SK-N-SH (cell line): Measurements from ENCODE around the gene PEPD. TPM values are rescaled to one million over a fixed set of nuclear protein-coding genes. Genes with fewer than 3 reads are reported as not detected.

ENCODE experiments used
- CTCF ChIA-PET: fragments of 300-600, 350-600 bp; formaldehyde crosslinking; extraction: SDS; loops from one replicate; lab custom pipeline; 2021; lab: Yijun Ruan, JAX
- POLR2A ChIA-PET: fragments of 350-600 bp; sonication (Branson Sonifier 250); formaldehyde crosslinking; extraction: SDS; loops from one replicate; lab custom pipeline; 2020; ENCODE audit warnings: antibody characterized with exemption, inconsistent platforms; lab: Yijun Ruan, JAX
- DNase-seq: peaks from one replicate; pipeline ENCODE4 v3.0.0; 2012
- H2AFZ ChIP-seq: fragments of 200-600 bp; sonication (generic); 2 replicates; pipeline ENCODE4 v1.8.1; 2016; ENCODE audit warnings: antibody characterized with exemption, mild to moderate bottlenecking, low read depth
- H3F3A ChIP-seq: fragments of 200-600 bp; sonication (generic); replicated peaks from 2 replicates; pipeline ENCODE3; 2016; ENCODE audit warnings: antibody characterized with exemption, mild to moderate bottlenecking; ENCODE audit not compliant: insufficient read depth
- H3K27ac ChIP-seq, 2 experiments: fragments of 200-500 bp in 1 of 2; fragments of 200-600 bp in 1 of 2; sonication (Bioruptor generic) in 1 of 2; sonication (generic), shearing (Covaris generic) in 1 of 2; 2 replicates each; pipeline versions ENCODE4 v1.5.1 to v1.6.1; 2014 to 2016; ENCODE audit warnings: low read depth in 2 of 2, inconsistent platforms in 1 of 2, low read length in 1 of 2, mild to moderate bottlenecking in 1 of 2, mixed read lengths in 1 of 2
- H3K27me3 ChIP-seq: fragments of 200-600 bp; sonication (generic), shearing (Covaris generic); 2 replicates; pipeline ENCODE4 v1.6.1; 2016; ENCODE audit warnings: mixed run types; ENCODE audit not compliant: insufficient read depth
- H3K36me3 ChIP-seq, 2 experiments: fragments of 200-500 bp in 1 of 2; fragments of 200-600 bp in 1 of 2; sonication (Bioruptor generic) in 1 of 2; sonication (generic) in 1 of 2; replicated peaks in 1 of 2; 2 replicates each; pipeline versions ENCODE3 to v1.5.1; 2014 to 2016; ENCODE audit warnings: low read length in 1 of 2, mild to moderate bottlenecking in 1 of 2; ENCODE audit not compliant: insufficient read depth in 2 of 2, control insufficient read depth in 1 of 2
- H3K4me1 ChIP-seq, 2 experiments: fragments of 200-500 bp in 1 of 2; fragments of 200-600 bp in 1 of 2; sonication (Bioruptor generic) in 1 of 2; sonication (generic), shearing (Covaris generic) in 1 of 2; 2 replicates each; pipeline versions ENCODE4 v1.5.1 to v1.6.1; 2014 to 2016; ENCODE audit warnings: low read depth in 1 of 2, low read length in 1 of 2, mixed run types in 1 of 2; ENCODE audit not compliant: insufficient read depth in 2 of 2, control insufficient read depth in 1 of 2
- H3K4me2 ChIP-seq: fragments of 200-600 bp; sonication (generic), shearing (Covaris generic); 2 replicates; pipeline ENCODE4 v1.6.1; 2017; ENCODE audit warnings: mixed run types
- H3K4me3 ChIP-seq, 2 experiments: fragments of 200-500 bp in 1 of 2; fragments of 200-600 bp in 1 of 2; sonication (Bioruptor generic) in 1 of 2; sonication (generic), shearing (Covaris generic) in 1 of 2; 2 replicates each; pipeline versions ENCODE4 v1.5.1 to v1.8.1; 2014 to 2016; ENCODE audit warnings: low read depth in 2 of 2, inconsistent platforms in 1 of 2, low read length in 1 of 2, mild to moderate bottlenecking in 1 of 2, mixed read lengths in 1 of 2, moderate library complexity in 1 of 2
- H3K79me2 ChIP-seq: fragments of 200-600 bp; sonication (generic); 2 replicates; pipeline ENCODE4 v1.8.1; 2017; ENCODE audit warnings: mild to moderate bottlenecking; ENCODE audit not compliant: insufficient read depth
- H3K9ac ChIP-seq: fragments of 200-600 bp; sonication (generic); 2 replicates; pipeline ENCODE4 v1.6.1; 2017; ENCODE audit warnings: mixed run types
- H3K9me2 ChIP-seq: fragments of 200-600 bp; sonication (generic); 2 replicates; pipeline ENCODE4 v1.6.1; 2017; ENCODE audit warnings: mixed run types
- H3K9me3 ChIP-seq: fragments of 200-600 bp; sonication (generic); 2 replicates; pipeline ENCODE4 v1.6.1; 2017; ENCODE audit warnings: mixed run types, mild to moderate bottlenecking, moderate library complexity
- H4K20me1 ChIP-seq: fragments of 200-600 bp; sonication (generic); 2 replicates; pipeline ENCODE4 v1.6.1; 2017; ENCODE audit warnings: mild to moderate bottlenecking, mixed run types; ENCODE audit not compliant: insufficient read depth
- CHD2 ChIP-seq: fragments of 150-350 bp; IDR thresholded peaks from 2 replicates; pipeline ENCODE4 v1.6.1; 2018; ENCODE audit warnings: low read length; ENCODE audit not compliant: partially characterized antibody
- EZH2phosphoT487 ChIP-seq: fragments of 200-600 bp; sonication (generic); IDR thresholded peaks from 2 replicates; pipeline ENCODE4 v1.6.1; 2017; ENCODE audit warnings: low read depth, mixed run types, mild to moderate bottlenecking, antibody characterized with exemption, moderate library complexity, borderline replicate concordance
- FOXJ3 ChIP-seq: sonication (generic); formaldehyde crosslinking; IDR thresholded peaks from 2 replicates; pipeline ENCODE4 v1.5.1; 2020; ENCODE audit warnings: mild to moderate bottlenecking, missing genetic modification reagents
- NFIC ChIP-seq: IDR thresholded peaks from 2 replicates; pipeline ENCODE4 v1.4.0; 2012; ENCODE audit warnings: borderline replicate concordance
- RCOR1 ChIP-seq: fragments of 150-350 bp; IDR thresholded peaks from 2 replicates; pipeline ENCODE4 v1.6.1; 2017; ENCODE audit warnings: antibody characterized with exemption, low read length
- RXRA ChIP-seq: IDR thresholded peaks from 2 replicates; pipeline ENCODE4 v1.4.0; 2012; ENCODE audit warnings: low read depth, mild to moderate bottlenecking, borderline replicate concordance
- SMC3 ChIP-seq: IDR thresholded peaks from 2 replicates; pipeline ENCODE4 v1.6.1; 2012; ENCODE audit warnings: low read depth, low read length, improper control_type of control experiment
- TAF1 ChIP-seq: IDR thresholded peaks from 2 replicates; pipeline ENCODE4 v1.6.1; 2012; ENCODE audit warnings: low read depth, mild to moderate bottlenecking, low read length, moderate library complexity, borderline replicate concordance
- WGBS: methylation state at CpG from one replicate; pipeline ENCODE4 v1.1.6; 2017; ENCODE audit warnings: low lambda C conversion rate; 5-methylcytosine and 5-hydroxymethylcytosine counted together
- polyA plus RNA-seq, 3 experiments: library from polyadenylated mRNA; depleted of rRNA; stranded (reverse); fragments of >200 nt; gene quantifications; 2 replicates each; pipeline ENCODE4 v1.2.3, GENCODE V29; 2012
- TF ChIP-seq, protein P1 (sequence below): IDR thresholded peaks from 2 replicates; pipeline ENCODE4; 2012
- TF ChIP-seq, protein P2 (sequence below): IDR thresholded peaks from 2 replicates; pipeline ENCODE4 v1.4.0; 2012; ENCODE audit warnings: low read depth
- TF ChIP-seq, protein P3 (sequence below): IDR thresholded peaks from 2 replicates; pipeline ENCODE4 v1.4.0; 2012; ENCODE audit warnings: low read depth, borderline replicate concordance
- TF ChIP-seq, protein P4 (sequence below): IDR thresholded peaks from 2 replicates; pipeline ENCODE4 v1.4.0; 2012; ENCODE audit warnings: low read depth, borderline replicate concordance

PEPD gene
- polyA plus RNA-seq, 1 of the 3 experiments (the other 2 are of a cell fraction) = 88.9 TPM

DNA sequence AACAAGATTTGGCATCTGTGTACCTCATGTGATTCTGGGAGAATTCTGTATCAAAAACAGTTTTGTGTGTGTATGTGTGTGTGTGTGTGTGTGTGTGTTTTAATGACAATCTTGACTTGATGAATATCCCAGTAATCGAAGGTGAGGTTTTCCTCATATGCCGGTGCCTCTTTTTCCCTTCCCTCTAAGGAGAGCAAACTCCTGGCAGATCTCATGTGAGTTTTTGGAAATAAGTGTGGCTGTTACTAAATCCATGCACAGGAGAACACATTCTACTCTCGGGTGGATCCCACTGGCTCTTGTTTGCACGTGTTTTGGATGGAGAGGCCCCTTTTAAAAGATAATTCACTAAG lies 177.0 kb downstream of the PEPD start (continued):
- TF ChIP-seq, protein P1, sequence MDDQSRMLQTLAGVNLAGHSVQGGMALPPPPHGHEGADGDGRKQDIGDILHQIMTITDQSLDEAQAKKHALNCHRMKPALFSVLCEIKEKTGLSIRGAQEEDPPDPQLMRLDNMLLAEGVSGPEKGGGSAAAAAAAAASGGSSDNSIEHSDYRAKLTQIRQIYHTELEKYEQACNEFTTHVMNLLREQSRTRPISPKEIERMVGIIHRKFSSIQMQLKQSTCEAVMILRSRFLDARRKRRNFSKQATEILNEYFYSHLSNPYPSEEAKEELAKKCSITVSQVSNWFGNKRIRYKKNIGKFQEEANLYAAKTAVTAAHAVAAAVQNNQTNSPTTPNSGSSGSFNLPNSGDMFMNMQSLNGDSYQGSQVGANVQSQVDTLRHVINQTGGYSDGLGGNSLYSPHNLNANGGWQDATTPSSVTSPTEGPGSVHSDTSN = no peak
- no peak for TF ChIP-seq EZH2phosphoT487
- TF ChIP-seq, all 33 proteins: peak for 0

DNA sequence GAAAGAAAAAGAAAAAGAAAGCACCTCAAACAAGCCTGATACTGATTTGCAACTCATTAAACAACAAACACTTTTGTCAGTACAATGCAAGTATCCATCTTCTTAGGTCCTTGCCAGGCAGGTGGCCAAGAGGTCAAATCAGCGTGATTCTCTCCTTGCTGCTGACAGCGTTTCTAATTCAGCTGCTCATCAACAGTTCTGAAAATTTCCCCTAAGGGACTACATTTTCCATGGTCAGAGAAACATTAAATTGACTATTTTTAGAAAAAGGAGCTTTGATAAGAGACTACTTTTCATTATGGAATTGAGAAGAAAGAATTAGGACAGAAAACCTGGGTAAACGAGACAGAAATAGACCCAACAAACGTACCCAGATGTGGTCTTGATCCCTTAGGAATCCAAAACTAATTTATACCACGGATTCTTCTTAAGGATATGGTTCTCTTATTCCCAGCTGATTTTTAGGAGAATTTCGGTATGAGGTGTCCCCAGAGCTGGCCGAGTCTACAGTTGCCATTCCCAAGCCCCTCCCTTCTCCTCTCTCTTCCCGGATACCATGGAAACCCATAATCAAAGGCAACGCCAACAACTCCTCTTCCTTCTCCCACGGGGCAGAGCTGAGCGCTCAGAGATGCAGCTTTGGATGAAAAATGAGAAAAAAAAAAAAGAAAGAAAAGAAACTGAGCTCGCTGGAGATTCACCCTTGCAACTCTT lies 177.6 kb downstream of the PEPD start:
- POLR2A ChIA-PET = no interaction called here
- no peaks in the 10 kb centered on the region for H3K79me2 ChIP-seq
- H4K20me1 ChIP-seq = no peaks in the 10 kb centered on the region
- H3K4me2 ChIP-seq = no peak overlapping the region
- no peak for DNase-seq
- H3K9me3 ChIP-seq = no peaks in the 10 kb centered on the region
- no peak overlapping the region for H3K9ac ChIP-seq
- no peak for TF ChIP-seq NFIC
- TF ChIP-seq RXRA = no peak
- no peak for TF ChIP-seq TAF1
- TF ChIP-seq SMC3 = no peak
- no peak for TF ChIP-seq CHD2
- TF ChIP-seq FOXJ3 (CRISPR knock-in tag) = no peak
- TF ChIP-seq, protein P2, sequence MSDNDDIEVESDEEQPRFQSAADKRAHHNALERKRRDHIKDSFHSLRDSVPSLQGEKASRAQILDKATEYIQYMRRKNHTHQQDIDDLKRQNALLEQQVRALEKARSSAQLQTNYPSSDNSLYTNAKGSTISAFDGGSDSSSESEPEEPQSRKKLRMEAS = no peak
- TF ChIP-seq RCOR1 = no peak
- no peaks in the 10 kb centered on the region for H3K36me3 ChIP-seq
- H2AFZ ChIP-seq = no peak overlapping the region
- peaks cover 0 to 4% of the 10 kb centered on the region in 2 experiments; a peak in 1 of 4 replicates for H3K4me1 ChIP-seq
- H3K27ac ChIP-seq = no peak overlapping the region
- H3K27me3 ChIP-seq = peaks cover 9% of the 10 kb centered on the region; the same call in 1 of the 2 replicates
- no peaks in the 10 kb centered on the region for H3K9me2 ChIP-seq
- WGBS = 17% methylated on average over 12 of the region's 12 CpGs
- CTCF ChIA-PET = interaction anchor here (0.9 to 1.5 kb wide), 2 partner anchors 30 to 109 kb away, joined by 3 read pairs; partner anchors contain the start of gene CEBPG
- no peaks in the 10 kb centered on the region for H3F3A ChIP-seq
- H3K4me3 ChIP-seq = no peak overlapping the region

DNA sequence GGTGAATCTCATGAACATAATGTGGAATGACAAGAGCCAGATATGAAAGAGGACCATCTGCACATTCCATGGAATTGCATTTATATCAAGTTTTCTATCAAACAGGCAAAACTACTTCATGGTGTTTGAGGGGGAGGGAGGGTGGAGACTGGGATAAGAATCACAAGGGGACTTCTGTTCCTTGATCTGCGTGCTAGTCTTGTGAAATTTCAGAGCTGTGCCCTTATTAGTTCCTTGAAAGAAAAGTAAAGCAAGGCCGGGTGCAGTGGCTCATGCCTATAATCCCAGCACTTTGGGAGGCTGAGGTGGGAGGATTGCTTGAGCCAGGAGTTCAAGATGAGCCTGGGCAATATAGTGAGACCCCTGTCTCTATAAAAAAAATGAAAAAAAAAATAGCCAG lies 178.3 kb downstream of the PEPD start:
- WGBS = 22% methylated on average over 2 of the region's 2 CpGs
- Histone ChIP-seq H3K4me1 (no peaks in the 10 kb centered on the region), H3K9me2 (no peaks in the 10 kb centered on the region), H3F3A (no peaks in the 10 kb centered on the region), H3K4me2 (no peak overlapping the region), H3K27ac (no peak overlapping the region), H3K27me3 (peaks cover 9% of the 10 kb centered on the region; the same call in 1 of the 2 replicates), H4K20me1 (no peaks in the 10 kb centered on the region), H3K9ac (no peak overlapping the region), H3K36me3 (no peaks in the 10 kb centered on the region), H3K4me3 (no peak overlapping the region), H2AFZ (no peak overlapping the region), H3K9me3 (no peaks in the 10 kb centered on the region), H3K79me2 (no peaks in the 10 kb centered on the region)
- DNase-seq = no peak
- CTCF ChIA-PET = interaction anchor here (1.5 kb wide), 1 partner anchor 31 kb away, joined by 3 read pairs; the partner anchor contains the start of gene CEBPG
- POLR2A ChIA-PET = no interaction called here
- TF ChIP-seq, protein P3, sequence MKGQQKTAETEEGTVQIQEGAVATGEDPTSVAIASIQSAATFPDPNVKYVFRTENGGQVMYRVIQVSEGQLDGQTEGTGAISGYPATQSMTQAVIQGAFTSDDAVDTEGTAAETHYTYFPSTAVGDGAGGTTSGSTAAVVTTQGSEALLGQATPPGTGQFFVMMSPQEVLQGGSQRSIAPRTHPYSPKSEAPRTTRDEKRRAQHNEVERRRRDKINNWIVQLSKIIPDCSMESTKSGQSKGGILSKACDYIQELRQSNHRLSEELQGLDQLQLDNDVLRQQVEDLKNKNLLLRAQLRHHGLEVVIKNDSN = no peak
- TF ChIP-seq, protein P4, sequence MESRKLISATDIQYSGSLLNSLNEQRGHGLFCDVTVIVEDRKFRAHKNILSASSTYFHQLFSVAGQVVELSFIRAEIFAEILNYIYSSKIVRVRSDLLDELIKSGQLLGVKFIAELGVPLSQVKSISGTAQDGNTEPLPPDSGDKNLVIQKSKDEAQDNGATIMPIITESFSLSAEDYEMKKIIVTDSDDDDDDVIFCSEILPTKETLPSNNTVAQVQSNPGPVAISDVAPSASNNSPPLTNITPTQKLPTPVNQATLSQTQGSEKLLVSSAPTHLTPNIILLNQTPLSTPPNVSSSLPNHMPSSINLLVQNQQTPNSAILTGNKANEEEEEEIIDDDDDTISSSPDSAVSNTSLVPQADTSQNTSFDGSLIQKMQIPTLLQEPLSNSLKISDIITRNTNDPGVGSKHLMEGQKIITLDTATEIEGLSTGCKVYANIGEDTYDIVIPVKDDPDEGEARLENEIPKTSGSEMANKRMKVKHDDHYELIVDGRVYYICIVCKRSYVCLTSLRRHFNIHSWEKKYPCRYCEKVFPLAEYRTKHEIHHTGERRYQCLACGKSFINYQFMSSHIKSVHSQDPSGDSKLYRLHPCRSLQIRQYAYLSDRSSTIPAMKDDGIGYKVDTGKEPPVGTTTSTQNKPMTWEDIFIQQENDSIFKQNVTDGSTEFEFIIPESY = no peak
- TF ChIP-seq, protein P2 = no peak
